ENCODE results near the gene FBXO31. TPM values are rescaled to one million over a fixed set of nuclear protein-coding genes. Genes with fewer than 3 reads are reported as not detected.

Gene FBXO31
- total RNA-seq (10 to 100 TPM; 54.1 to 74.5 (median 61.2) TPM), polyA plus RNA-seq (10 to 100 TPM; 25.0 to 39.8 TPM)
- long read RNA-seq, donor 1, partial matches to known transcripts, result 13 of 29 reads
- long read RNA-seq, donor 1, other reads (novel, unspliced or antisense), result 16 of 29 reads
- long read RNA-seq, donor 2, full-length matches to known transcripts, result 3 of 3 reads
- long read RNA-seq, donor 2, partial matches to known transcripts, result 0 of 3 reads
- long read RNA-seq, donor 2, other reads (novel, unspliced or antisense), result 0 of 3 reads
- long read RNA-seq, donor 3, full-length matches to known transcripts, result 51 of 108 reads
- long read RNA-seq, donor 3, partial matches to known transcripts, result 21 of 108 reads
- long read RNA-seq, donor 3, other reads (novel, unspliced or antisense), result 36 of 108 reads

DNA sequence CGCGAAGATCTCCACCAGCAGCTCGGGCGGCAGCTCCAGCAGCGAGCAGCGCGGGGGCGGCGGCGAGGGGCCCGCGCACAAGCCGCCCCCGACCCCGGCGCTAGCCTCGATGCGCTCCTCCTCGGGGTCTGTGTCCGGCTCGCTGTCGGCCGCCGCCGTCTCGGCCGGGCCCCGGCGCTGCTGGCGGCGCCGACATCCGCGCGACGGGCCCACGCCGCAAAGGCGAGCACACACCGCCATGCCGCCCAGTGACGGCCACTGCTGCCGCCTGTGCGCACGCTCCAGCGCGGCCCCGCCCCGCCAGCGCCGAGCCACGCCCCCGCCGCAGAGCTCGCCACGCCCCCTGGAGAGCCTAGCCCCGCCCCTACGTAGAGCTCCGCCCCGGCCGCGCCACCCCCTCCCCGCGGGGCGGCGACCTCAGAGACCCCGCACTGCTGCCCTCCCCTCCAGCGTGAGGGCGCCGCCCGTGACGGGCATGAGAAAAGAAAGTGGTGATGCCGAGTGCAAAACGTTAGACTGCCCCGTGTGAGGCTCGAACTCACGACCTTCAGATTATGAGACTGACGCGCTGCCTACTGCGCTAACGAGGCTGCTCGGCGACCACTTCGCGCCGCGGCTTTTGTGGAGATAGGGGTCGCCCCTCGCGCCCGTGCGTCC lies at the start of gene FBXO31:
Gene FBXO31, minus strand, starts transcription at position 272 of the 657 bp plus-strand sequence. Its CDS starts 32 bp downstream, at position 240.
- Histone ChIP-seq H3K9me3 (no peaks in the 10 kb centered on the region), H3K36me3 (no peaks in the 10 kb centered on the region), H3K27ac (peak within 1 kb of the TSS; percentile 72 to 86), H3K4me1 (ENCODE audit: insufficient read depth) (peaks cover 14% of the 10 kb centered on the region), H3K4me3 (peak within 1 kb of the TSS; percentile 66), H3K27me3 (no peaks in the 10 kb centered on the region)
- TF ChIP-seq, protein P1, sequence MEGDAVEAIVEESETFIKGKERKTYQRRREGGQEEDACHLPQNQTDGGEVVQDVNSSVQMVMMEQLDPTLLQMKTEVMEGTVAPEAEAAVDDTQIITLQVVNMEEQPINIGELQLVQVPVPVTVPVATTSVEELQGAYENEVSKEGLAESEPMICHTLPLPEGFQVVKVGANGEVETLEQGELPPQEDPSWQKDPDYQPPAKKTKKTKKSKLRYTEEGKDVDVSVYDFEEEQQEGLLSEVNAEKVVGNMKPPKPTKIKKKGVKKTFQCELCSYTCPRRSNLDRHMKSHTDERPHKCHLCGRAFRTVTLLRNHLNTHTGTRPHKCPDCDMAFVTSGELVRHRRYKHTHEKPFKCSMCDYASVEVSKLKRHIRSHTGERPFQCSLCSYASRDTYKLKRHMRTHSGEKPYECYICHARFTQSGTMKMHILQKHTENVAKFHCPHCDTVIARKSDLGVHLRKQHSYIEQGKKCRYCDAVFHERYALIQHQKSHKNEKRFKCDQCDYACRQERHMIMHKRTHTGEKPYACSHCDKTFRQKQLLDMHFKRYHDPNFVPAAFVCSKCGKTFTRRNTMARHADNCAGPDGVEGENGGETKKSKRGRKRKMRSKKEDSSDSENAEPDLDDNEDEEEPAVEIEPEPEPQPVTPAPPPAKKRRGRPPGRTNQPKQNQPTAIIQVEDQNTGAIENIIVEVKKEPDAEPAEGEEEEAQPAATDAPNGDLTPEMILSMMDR (IDR thresholded peaks at IDR 0.05), result peak in 1 of 3 donors; percentile 22
- TF ChIP-seq EP300 (IDR thresholded peaks at IDR 0.05) (no peak), POLR2A (IDR thresholded peaks at IDR 0.05) (peak; percentile 83)
- DNase-seq, result peak; percentile 85 to 94 (median 91)
- intact Hi-C loops (cut with DNase I), result loop anchor here in 1 of 4 donors (10.0 kb wide), 1 partner anchor 59 kb away; no protein-coding TSS in a partner anchor
- 0 to 1% (median 1%) methylated on average over 61 to 92 of the region's 92 CpGs for WGBS, 3 donors

GRCh38 chr16:87432330-87432915 lies 48.8 kb upstream of the FBXO31 start:
- no peak for DNase-seq
- intact Hi-C loops (cut with DNase I), result loop anchor here in 1 of 4 donors (10.0 kb wide), 1 partner anchor 62 kb away; the partner anchor contains the start of gene ZCCHC14
- no peak overlapping the region for H3K27ac ChIP-seq
- H3K4me3 ChIP-seq, result no peak overlapping the region
- H3K9me3 ChIP-seq, result no peaks in the 10 kb centered on the region
- TF ChIP-seq, protein P1 (IDR thresholded peaks at IDR 0.05), result no peak
- peaks cover 8% of the 10 kb centered on the region for H3K4me1 ChIP-seq (ENCODE audit: insufficient read depth)
- H3K36me3 ChIP-seq, result no peaks in the 10 kb centered on the region
- 93 to 95% (median 94%) methylated on average over 14 to 15 of the region's 15 CpGs for WGBS, 3 donors
- H3K27me3 ChIP-seq, result no peaks in the 10 kb centered on the region

DNA sequence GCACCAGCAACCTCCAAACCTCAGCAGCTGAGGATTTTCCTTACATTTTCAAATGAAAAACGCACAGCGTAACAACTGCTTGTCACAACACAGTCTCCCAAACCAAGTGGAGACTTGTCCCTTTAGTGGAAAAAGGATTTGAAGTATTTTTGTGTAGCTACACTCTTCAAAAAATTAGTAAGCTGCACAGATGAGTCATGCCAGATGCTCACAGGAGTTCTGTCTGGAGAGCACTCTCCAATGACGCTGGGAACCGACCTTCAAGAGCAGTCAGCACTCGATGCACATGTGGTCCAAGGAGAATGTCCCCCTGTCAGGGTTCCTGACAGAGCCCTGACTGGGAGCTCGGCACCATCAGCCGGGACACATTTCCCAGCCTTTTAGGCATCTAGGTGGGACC lies 48.4 kb upstream of the FBXO31 start:
- intact Hi-C loops (cut with DNase I), result loop anchor here in 1 of 4 donors (10.0 kb wide), 1 partner anchor 63 kb away; the partner anchor contains the start of gene ZCCHC14
- Histone ChIP-seq H3K36me3 (no peaks in the 10 kb centered on the region), H3K4me1 (ENCODE audit: insufficient read depth) (peaks cover 8% of the 10 kb centered on the region), H3K9me3 (no peaks in the 10 kb centered on the region), H3K4me3 (no peak overlapping the region), H3K27ac (no peak overlapping the region), H3K27me3 (no peaks in the 10 kb centered on the region)
- DNase-seq, result no peak
- no peak for TF ChIP-seq POLR2A (IDR thresholded peaks at IDR 0.05)
- TF ChIP-seq EP300 (IDR thresholded peaks at IDR 0.05), result no peak
- TF ChIP-seq, protein P1 (IDR thresholded peaks at IDR 0.05), result no peak
- WGBS, 3 donors, result 64 to 68% (median 66%) methylated on average over 7 of the region's 7 CpGs

GRCh38 chr16:87426423-87427215 lies 43.0 kb upstream of the FBXO31 start:
- H3K27me3 ChIP-seq, result no peaks in the 10 kb centered on the region
- WGBS, 3 donors, result 88 to 89% (median 89%) methylated on average over 18 of the region's 18 CpGs
- no peak overlapping the region for H3K4me3 ChIP-seq
- intact Hi-C loops (cut with DNase I), result no loop called here
- H3K36me3 ChIP-seq, result no peaks in the 10 kb centered on the region
- DNase-seq, result no peak
- H3K4me1 ChIP-seq (ENCODE audit: insufficient read depth), result no peaks in the 10 kb centered on the region
- H3K27ac ChIP-seq, result no peak overlapping the region
- H3K9me3 ChIP-seq, result no peaks in the 10 kb centered on the region
- no peak for TF ChIP-seq EP300 (IDR thresholded peaks at IDR 0.05)
- TF ChIP-seq, protein P1 (IDR thresholded peaks at IDR 0.05), result no peak
- TF ChIP-seq POLR2A (IDR thresholded peaks at IDR 0.05), result no peak

Data from ovary (tissue), 10 donors.